ENCODE results near the gene KRT28.

- TF ChIP-seq POLR2A (IDR thresholded peaks at IDR 0.05; ENCODE audit: low read length): no peak
- no peak for TF ChIP-seq GATA1 (IDR thresholded peaks at IDR 0.05; ENCODE audit: low read depth, low read length)
Observed at GRCh38 chr17:40818343-40818732, 18.6 kb upstream of the KRT28 start.

Measured in erythroblast (primary cell).